IMR-90 (cell line): ENCODE results near the gene GPX4. TPM values are rescaled to one million over a fixed set of nuclear protein-coding genes. Genes with fewer than 3 reads are reported as not detected.

Experiments used
- ATAC-seq: fragments of 200-7000 bp; cut with Tn5 transposase; 2 replicates; pipeline ENCODE4 v1.9.1; 2020; ENCODE audit warnings: low read depth, mild to moderate bottlenecking, moderate library complexity
- BruUV-seq: library from RNA; stranded (reverse); fragments of 400-500 nt; replicated peaks from 2 replicates; lab custom pipeline; 2021; lab: Mats Ljungman, UMichigan
- CTCF ChIA-PET: fragments of 300-600 bp; formaldehyde crosslinking; extraction: SDS; loops from one replicate; lab custom pipeline; 2021; ENCODE audit warnings: antibody characterized with exemption; lab: Yijun Ruan, JAX
- POLR2A ChIA-PET: fragments of 300-600 bp; sonication (Branson Sonifier 250); formaldehyde crosslinking; loops from one replicate; lab custom pipeline; 2022; ENCODE audit warnings: antibody characterized with exemption; ENCODE audit not compliant: unreplicated experiment; lab: Charles Lee
- DNase-seq: peaks from one replicate; pipeline ENCODE4 v3.0.0; 2013
- H2AFZ ChIP-seq: replicated peaks from 2 replicates; pipeline ENCODE3; 2013; ENCODE audit warnings: low read length, mild to moderate bottlenecking; ENCODE audit not compliant: poor library complexity
- H2AK5ac ChIP-seq: 2 replicates; pipeline ENCODE4 v1.6.1; 2013; ENCODE audit warnings: low read depth, low read length, inconsistent platforms
- H2AK9ac ChIP-seq: replicated peaks from 2 replicates; pipeline ENCODE3; 2013; ENCODE audit warnings: mild to moderate bottlenecking, low read depth, low read length, moderate library complexity; ENCODE audit not compliant: poor library complexity
- H2BK120ac ChIP-seq: 2 replicates; pipeline ENCODE4 v1.6.1; 2013; ENCODE audit warnings: low read depth, low read length, inconsistent platforms
- H2BK15ac ChIP-seq: 3 replicates; pipeline ENCODE4 v1.6.1; 2013; ENCODE audit warnings: low read depth, low read length, inconsistent platforms
- H2BK20ac ChIP-seq: 2 replicates; pipeline ENCODE4 v1.6.1; 2013; ENCODE audit warnings: low read depth, mild to moderate bottlenecking, inconsistent platforms, low read length, moderate library complexity
- H2BK5ac ChIP-seq: 2 replicates; pipeline ENCODE4 v1.6.1; 2013; ENCODE audit warnings: mild to moderate bottlenecking, low read depth, low read length, inconsistent platforms; ENCODE audit not compliant: poor library complexity, severe bottlenecking
- H3K14ac ChIP-seq: replicated peaks from 2 replicates; pipeline ENCODE4 v1.6.1; 2013; ENCODE audit warnings: low read depth, low read length, inconsistent platforms
- H3K18ac ChIP-seq: 2 replicates; pipeline ENCODE4 v1.6.1; 2013; ENCODE audit warnings: low read depth, low read length, control low read depth
- H3K23ac ChIP-seq: 2 replicates; pipeline ENCODE4 v1.6.1; 2013; ENCODE audit warnings: low read depth, low read length, inconsistent platforms
- H3K27ac ChIP-seq: 2 replicates; pipeline ENCODE4 v1.5.1; 2013; ENCODE audit warnings: mild to moderate bottlenecking, control low read depth, low read length; ENCODE audit not compliant: insufficient read depth
- H3K27me3 ChIP-seq: 2 replicates; pipeline ENCODE4 v1.6.1; 2013; ENCODE audit warnings: low read length; ENCODE audit not compliant: control insufficient read depth, insufficient read depth
- H3K36me3 ChIP-seq: 2 replicates; pipeline ENCODE4 v1.6.1; 2013; ENCODE audit warnings: low read length, mixed read lengths; ENCODE audit not compliant: control insufficient read depth, insufficient read depth
- H3K4ac ChIP-seq: 2 replicates; pipeline ENCODE4 v1.6.1; 2013; ENCODE audit warnings: low read depth, low read length, inconsistent platforms
- H3K4me1 ChIP-seq: 2 replicates; pipeline ENCODE4 v1.6.1; 2013; ENCODE audit warnings: low read length, mixed read lengths; ENCODE audit not compliant: control insufficient read depth, insufficient read depth
- H3K4me2 ChIP-seq: 2 replicates; pipeline ENCODE4 v1.6.1; 2013; ENCODE audit warnings: low read depth, mild to moderate bottlenecking, control low read depth, low read length, moderate library complexity
- H3K4me3 ChIP-seq: 2 replicates; pipeline ENCODE4 v1.5.1; 2013; ENCODE audit warnings: low read depth, mild to moderate bottlenecking, control low read depth, low read length, moderate library complexity; ENCODE audit not compliant: insufficient read depth
- H3K56ac ChIP-seq: 2 replicates; pipeline ENCODE4 v1.6.1; 2013; ENCODE audit warnings: low read length, inconsistent platforms; ENCODE audit not compliant: insufficient read depth; ENCODE audit errors: extremely low read depth
- H3K79me1 ChIP-seq, 2 experiments: 2 replicates each; pipeline ENCODE4 v1.6.1; 2013; ENCODE audit warnings: low read length in 2 of 2, inconsistent platforms in 1 of 2, low read depth in 1 of 2
- H3K9ac ChIP-seq: 2 replicates; pipeline ENCODE4 v1.6.1; 2013; ENCODE audit warnings: low read depth, low read length, control low read depth
- H3K9me1 ChIP-seq: 2 replicates; pipeline ENCODE4 v1.6.1; 2013; ENCODE audit warnings: low read length, inconsistent platforms; ENCODE audit not compliant: insufficient read depth
- H3K9me3 ChIP-seq: 2 replicates; pipeline ENCODE4 v1.6.1; 2013; ENCODE audit warnings: low read length; ENCODE audit not compliant: control insufficient read depth, insufficient read depth
- H4K20me1 ChIP-seq: 2 replicates; pipeline ENCODE4 v1.6.1; 2013; ENCODE audit warnings: low read length, inconsistent platforms; ENCODE audit not compliant: insufficient read depth
- H4K5ac ChIP-seq: 2 replicates; pipeline ENCODE4 v1.6.1; 2013; ENCODE audit warnings: mild to moderate bottlenecking, low read depth, low read length, control low read depth
- H4K8ac ChIP-seq, 2 experiments: 2 replicates each; pipeline ENCODE4 v1.6.1; 2013; ENCODE audit warnings: low read depth in 2 of 2, low read length in 2 of 2, control low read depth in 1 of 2, inconsistent platforms in 1 of 2
- H4K91ac ChIP-seq: 2 replicates; pipeline ENCODE4 v1.6.1; 2013; ENCODE audit warnings: low read depth, low read length, inconsistent platforms; ENCODE audit not compliant: insufficient read depth
- BHLHE40 ChIP-seq: fragments of 150-350 bp; IDR thresholded peaks from 2 replicates; pipeline ENCODE4 v1.6.1; 2016; ENCODE audit warnings: mild to moderate bottlenecking, low read depth, low read length
- CHD1 ChIP-seq: IDR thresholded peaks from 2 replicates; pipeline ENCODE4 v1.6.1; 2012; ENCODE audit warnings: low read depth, low read length, improper control_type of control experiment
- RAD21 ChIP-seq: IDR thresholded peaks from 2 replicates; pipeline ENCODE4 v1.6.1; 2012; ENCODE audit warnings: low read length, improper control_type of control experiment
- WGBS, 2 experiments: methylation state at CpG; one replicate each; pipeline versions ENCODE4 v1.1.5 to v1.1.7; 2013; ENCODE audit warnings: missing lambda C conversion rate in 2 of 2; ENCODE audit not compliant: insufficient read length in 1 of 2; ENCODE audit errors: extremely low coverage in 2 of 2; 5-methylcytosine and 5-hydroxymethylcytosine counted together
- dilution Hi-C: fragments of 300-500 bp; cut with HindIII; formaldehyde crosslinking; loops from one replicate; pipeline ENCODE4 v1.14.3; 2018; ENCODE audit warnings: low sequenced_read_pairs; ENCODE audit not compliant: unreplicated experiment
- in situ Hi-C: fragments of 300-500 bp; cut with MboI; formaldehyde crosslinking; loops from 3 replicates; pipeline ENCODE4 v1.14.3; 2019; ENCODE audit warnings: low sequenced_read_pairs, inconsistent platforms, mixed read lengths
- intact Hi-C: fragments of 100-400 bp; cut with micrococcal nuclease; formaldehyde crosslinking; loops from 2 replicates; pipeline ENCODE4 v1.10.0; 2022
- polyA plus RNA-seq, 3 experiments: library from polyadenylated mRNA; depleted of rRNA; stranded (reverse); fragments of >200 nt; gene quantifications; 2 replicates each; pipeline ENCODE4 v1.2.3, GENCODE V29; 2012; ENCODE audit warnings: low replicate concordance in 1 of 3
- total RNA-seq: library from RNA; depleted of rRNA; stranded (reverse); fragments of >200 nt; gene quantifications from 2 replicates; pipeline ENCODE4 v1.2.3, GENCODE V29; 2012

The GPX4 gene
- total and polyA plus RNA-seq, 2 of the 4 experiments (the other 2 are of a cell fraction) = 357 to 1,083 TPM

DNA sequence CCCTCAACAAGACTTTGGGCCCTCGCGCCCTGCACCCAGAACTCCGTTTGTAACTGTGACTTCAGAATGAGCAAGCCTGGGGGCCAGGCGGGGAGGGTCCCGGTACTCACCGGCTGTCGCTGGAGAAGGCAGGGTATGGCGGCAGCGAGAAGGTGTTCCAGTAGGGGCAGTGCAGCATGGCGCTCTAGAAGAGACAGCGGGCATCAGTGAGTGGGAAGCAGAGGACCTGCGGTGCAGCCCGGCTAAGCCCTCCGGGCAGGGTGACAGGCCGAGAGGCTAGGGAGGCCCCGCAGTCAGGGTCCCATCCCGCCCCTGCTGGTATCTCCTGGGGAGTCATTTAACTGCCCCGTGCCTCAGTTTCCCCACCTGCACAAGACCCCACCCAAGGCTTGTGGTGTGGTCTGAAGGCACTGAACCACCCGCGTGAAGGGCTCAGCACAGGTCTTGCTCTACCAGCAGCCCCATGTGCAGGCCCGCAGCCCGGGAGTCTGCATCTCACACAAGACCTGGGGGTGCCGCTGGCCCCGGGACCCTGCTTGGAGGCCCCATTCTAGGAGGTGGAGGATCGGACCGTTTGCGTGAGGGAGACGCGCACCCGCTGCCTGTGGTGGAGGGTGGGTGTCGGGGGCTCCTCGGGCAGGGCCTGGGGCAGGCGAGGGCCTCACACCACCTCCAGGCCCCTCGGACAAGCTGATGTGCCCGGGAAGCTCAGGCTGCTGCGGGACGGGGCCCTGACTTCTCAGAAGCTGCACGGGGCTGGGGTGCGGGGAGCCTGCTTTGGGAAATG lies 45.7 kb downstream of the GPX4 start:
- Histone ChIP-seq H3K18ac (no peak overlapping the region), H4K5ac (no peak overlapping the region), H2AFZ (no peak overlapping the region), H3K4ac (no peak overlapping the region), H3K4me2 (no peak overlapping the region), H2BK15ac (no peak overlapping the region), H3K27me3 (no peaks in the 10 kb centered on the region), H3K4me3 (no peak overlapping the region), H3K79me1 (peaks cover 9 to 49% of the 10 kb centered on the region in 2 experiments), H2BK120ac (no peak overlapping the region), H2BK20ac (no peak overlapping the region), H3K14ac (no peak overlapping the region), H4K20me1 (peaks cover 7% of the 10 kb centered on the region; the same call in 1 of the 2 replicates), H3K27ac (no peak overlapping the region), H3K23ac (no peak overlapping the region), H4K8ac (no peak overlapping the region), H3K9me1 (no peaks in the 10 kb centered on the region), H2BK5ac (no peak overlapping the region), H2AK9ac (no peak overlapping the region), H3K36me3 (peaks cover 60% of the 10 kb centered on the region), H4K91ac (no peak overlapping the region), H3K56ac (no peak overlapping the region), H3K9me3 (no peaks in the 10 kb centered on the region), H3K4me1 (peaks cover under 1% of the 10 kb centered on the region), H3K9ac (no peak overlapping the region), H2AK5ac (no peak overlapping the region)
- BruUV-seq = no TSS peak
- ATAC-seq (no peak), DNase-seq (no peak)
- ChIA-PET POLR2A (no interaction called here), CTCF (no interaction called here)
- intact Hi-C loops = no loop called here
- TF ChIP-seq RAD21 (no peak), BHLHE40 (no peak), CHD1 (no peak)
- 95% methylated on average over 17 of the region's 39 CpGs; no CpG with 5 or more reads in 1 of the 2 experiments for WGBS, 2 experiments
- dilution Hi-C loops = no loop called here
- in situ Hi-C loops = no loop called here
